Kidney (tissue), 14 donors: ENCODE data around the gene NBAS. TPM values are rescaled to one million over a fixed set of nuclear protein-coding genes. Genes with fewer than 3 reads are reported as not detected.

Source experiments
- DNase-seq, 5 donors: peaks; one replicate each; pipeline ENCODE4 v3.0.0-alpha.2; 2013 to 2020
- FAIRE-seq: peaks from 2 replicates; lab custom pipeline; 2012; peaks lifted over from hg19 to GRCh38; lab: Jason Lieb, UNC
- H3K27ac ChIP-seq, 2 donors: one replicate each; pipeline ENCODE4 v1.7.0; 2013; ENCODE audit warnings: low read depth in 2 of 2, low read length in 2 of 2, inconsistent platforms in 1 of 2
- H3K27me3 ChIP-seq: one replicate; pipeline ENCODE4 v1.7.1; 2013; ENCODE audit warnings: low read length, inconsistent platforms; ENCODE audit not compliant: control insufficient read depth, insufficient read depth
- H3K36me3 ChIP-seq, 3 donors: one replicate each; pipeline versions ENCODE4 v1.7.0 to v1.7.1; 2013; ENCODE audit warnings: low read length in 3 of 3, control low read depth in 1 of 3, inconsistent platforms in 1 of 3; ENCODE audit not compliant: insufficient read depth in 3 of 3, control insufficient read depth in 2 of 3
- H3K4me1 ChIP-seq, 3 donors: one replicate each; pipeline versions ENCODE4 v1.7.0 to v1.7.1; 2013; ENCODE audit warnings: low read length in 3 of 3, inconsistent platforms in 1 of 3, low read depth in 1 of 3; ENCODE audit not compliant: control insufficient read depth in 2 of 3, insufficient read depth in 2 of 3
- H3K4me3 ChIP-seq, 3 donors: one replicate each; pipeline versions ENCODE4 v1.7.0 to v1.8.1; 2013; ENCODE audit warnings: low read length in 3 of 3, control low read depth in 1 of 3, inconsistent platforms in 1 of 3
- H3K9ac ChIP-seq, 3 donors: one replicate each; pipeline versions ENCODE4 v1.7.0 to v1.7.1; 2013; ENCODE audit warnings: low read length in 3 of 3, control low read depth in 1 of 3, inconsistent platforms in 1 of 3
- H3K9me3 ChIP-seq, 3 donors: one replicate each; pipeline versions ENCODE4 v1.7.0 to v1.7.1; 2013; ENCODE audit warnings: low read length in 3 of 3, control low read depth in 1 of 3, inconsistent platforms in 1 of 3; ENCODE audit not compliant: control insufficient read depth in 2 of 3, insufficient read depth in 1 of 3
- intact Hi-C: fragments of 100-400 bp; cut with DNase I; formaldehyde crosslinking; loops from one replicate; pipeline ENCODE4 v1.11.1; 2022
- polyA plus RNA-seq: library from polyadenylated mRNA; stranded (reverse); fragments of 350-450 nt; fragmentation: Illumina TruSeq; extraction: RNeasy Lipid Tissue Mini Kit (QIAGEN cat#74804); gene quantifications from one replicate; pipeline ENCODE4 v1.2.3, GENCODE V29; 2014; ENCODE audit warnings: low read depth, low replicate concordance; ENCODE audit not compliant: insufficient read depth
- total RNA-seq: library from RNA; stranded (reverse); fragmentation: NEBNext Ultra II Directional; extraction: Animal tissue kit (Norgen Biotek cat#: 25700); gene quantifications from one replicate; pipeline ENCODE4 v1.2.1, GENCODE V29; 2021
- TF ChIP-seq, protein P1 (sequence below): IDR thresholded peaks from 3 replicates; pipeline ENCODE4 v1.5.1; 2012; ENCODE audit warnings: mild to moderate bottlenecking, moderate library complexity, borderline replicate concordance; ENCODE audit not compliant: insufficient read depth; ENCODE audit errors: extremely low read depth
- donor health status: control.
- donor health status: control.
- donor health status: control.
- donor health status: control.
- donor health status: control.
- donor health status: DM: yes; HTN: yes; CAD: no.
- donor health status: Normal renal cell carcinoma (clear cell type).

Gene NBAS
- total and polyA plus RNA-seq, 2 donors from 2014 or later: 40.8 to 44.2 TPM

DNA sequence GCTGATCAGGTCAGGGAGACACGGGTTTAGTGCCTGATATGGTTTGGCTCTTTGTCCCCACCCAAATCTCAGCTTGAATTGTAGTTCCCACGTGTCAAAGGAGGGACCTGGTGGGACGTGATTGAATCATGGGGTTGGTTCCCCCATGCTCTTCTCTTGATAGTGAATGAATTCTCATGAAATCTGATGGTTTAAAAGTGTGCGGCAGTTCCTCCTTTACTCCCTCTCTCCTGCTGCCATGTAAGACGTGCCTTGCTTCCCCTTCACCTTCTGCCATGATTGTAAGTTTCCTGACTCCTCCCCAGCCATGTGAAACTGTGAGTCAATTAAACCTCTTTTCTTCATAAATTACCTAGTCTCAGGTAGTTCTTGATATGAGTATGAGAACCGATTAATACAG, 424.5 kb downstream of the NBAS start:
- H3K27me3 ChIP-seq: no peaks in the 10 kb centered on the region
- H3K36me3 ChIP-seq: no peaks in the 10 kb centered on the region
- H3K9ac ChIP-seq: no peak overlapping the region
- TF ChIP-seq, protein P1, sequence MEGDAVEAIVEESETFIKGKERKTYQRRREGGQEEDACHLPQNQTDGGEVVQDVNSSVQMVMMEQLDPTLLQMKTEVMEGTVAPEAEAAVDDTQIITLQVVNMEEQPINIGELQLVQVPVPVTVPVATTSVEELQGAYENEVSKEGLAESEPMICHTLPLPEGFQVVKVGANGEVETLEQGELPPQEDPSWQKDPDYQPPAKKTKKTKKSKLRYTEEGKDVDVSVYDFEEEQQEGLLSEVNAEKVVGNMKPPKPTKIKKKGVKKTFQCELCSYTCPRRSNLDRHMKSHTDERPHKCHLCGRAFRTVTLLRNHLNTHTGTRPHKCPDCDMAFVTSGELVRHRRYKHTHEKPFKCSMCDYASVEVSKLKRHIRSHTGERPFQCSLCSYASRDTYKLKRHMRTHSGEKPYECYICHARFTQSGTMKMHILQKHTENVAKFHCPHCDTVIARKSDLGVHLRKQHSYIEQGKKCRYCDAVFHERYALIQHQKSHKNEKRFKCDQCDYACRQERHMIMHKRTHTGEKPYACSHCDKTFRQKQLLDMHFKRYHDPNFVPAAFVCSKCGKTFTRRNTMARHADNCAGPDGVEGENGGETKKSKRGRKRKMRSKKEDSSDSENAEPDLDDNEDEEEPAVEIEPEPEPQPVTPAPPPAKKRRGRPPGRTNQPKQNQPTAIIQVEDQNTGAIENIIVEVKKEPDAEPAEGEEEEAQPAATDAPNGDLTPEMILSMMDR: no peak
- FAIRE-seq: no peak
- intact Hi-C loops: no loop called here
- no peak overlapping the region for H3K27ac ChIP-seq
- H3K9me3 ChIP-seq: peaks cover 0 to 7% (median 0%) of the 10 kb centered on the region in 3 donors
- DNase-seq: no peak
- no peak overlapping the region for H3K4me3 ChIP-seq
- no peaks in the 10 kb centered on the region for H3K4me1 ChIP-seq

DNA sequence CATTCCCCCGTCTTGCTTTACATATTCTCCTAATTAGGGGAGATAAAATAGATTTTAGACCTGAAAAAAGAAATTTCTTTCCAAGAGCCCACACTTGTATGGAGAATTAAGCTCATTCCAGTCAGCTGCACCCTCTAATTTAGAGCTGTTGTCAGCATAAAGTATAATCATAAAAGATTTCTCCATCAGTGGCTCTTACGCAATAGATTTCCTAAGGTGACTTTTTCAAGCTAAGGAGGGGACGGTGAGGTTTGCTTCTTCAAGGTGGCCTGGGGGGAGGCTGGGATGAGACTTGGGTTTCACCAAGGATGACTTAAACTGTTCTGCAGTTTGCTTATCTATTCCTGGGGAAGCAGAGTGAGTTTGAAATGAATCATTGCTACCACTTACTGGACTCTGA, 426.2 kb downstream of the NBAS start:
- no peak for FAIRE-seq
- H3K9ac ChIP-seq: no peak overlapping the region
- DNase-seq: no peak
- H3K4me3 ChIP-seq: no peak overlapping the region
- no peaks in the 10 kb centered on the region for H3K27me3 ChIP-seq
- intact Hi-C loops: no loop called here
- no peaks in the 10 kb centered on the region for H3K4me1 ChIP-seq
- no peak overlapping the region for H3K27ac ChIP-seq
- TF ChIP-seq, protein P1: no peak
- H3K9me3 ChIP-seq: peaks cover 0 to 6% (median 0%) of the 10 kb centered on the region in 3 donors
- H3K36me3 ChIP-seq: no peaks in the 10 kb centered on the region

DNA sequence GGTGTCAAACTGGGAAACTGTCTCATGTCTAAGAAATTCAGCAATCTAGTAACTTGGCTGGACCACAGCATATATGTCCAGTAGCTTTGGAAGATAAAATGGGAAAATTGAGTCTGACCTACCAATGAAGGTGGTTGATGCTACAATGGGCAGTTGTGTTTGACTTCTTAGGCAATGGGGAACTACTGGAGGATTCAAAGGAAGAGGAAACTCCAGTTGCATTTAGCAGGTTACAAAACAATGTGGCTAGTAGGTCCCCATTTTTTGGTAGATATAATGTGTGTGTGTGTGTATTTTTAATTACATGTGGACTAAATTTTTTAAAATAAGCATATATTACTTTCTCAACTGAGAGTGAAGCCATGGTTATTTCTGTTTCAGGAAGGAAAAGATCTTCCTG, 427.7 kb downstream of the NBAS start:
- no peaks in the 10 kb centered on the region for H3K9me3 ChIP-seq
- no peak overlapping the region for H3K9ac ChIP-seq
- H3K27me3 ChIP-seq: no peaks in the 10 kb centered on the region
- no peak overlapping the region for H3K4me3 ChIP-seq
- no peak for DNase-seq
- no peak for FAIRE-seq
- no peaks in the 10 kb centered on the region for H3K4me1 ChIP-seq
- H3K36me3 ChIP-seq: no peaks in the 10 kb centered on the region
- intact Hi-C loops: no loop called here
- TF ChIP-seq, protein P1: no peak
- H3K27ac ChIP-seq: no peak overlapping the region

DNA sequence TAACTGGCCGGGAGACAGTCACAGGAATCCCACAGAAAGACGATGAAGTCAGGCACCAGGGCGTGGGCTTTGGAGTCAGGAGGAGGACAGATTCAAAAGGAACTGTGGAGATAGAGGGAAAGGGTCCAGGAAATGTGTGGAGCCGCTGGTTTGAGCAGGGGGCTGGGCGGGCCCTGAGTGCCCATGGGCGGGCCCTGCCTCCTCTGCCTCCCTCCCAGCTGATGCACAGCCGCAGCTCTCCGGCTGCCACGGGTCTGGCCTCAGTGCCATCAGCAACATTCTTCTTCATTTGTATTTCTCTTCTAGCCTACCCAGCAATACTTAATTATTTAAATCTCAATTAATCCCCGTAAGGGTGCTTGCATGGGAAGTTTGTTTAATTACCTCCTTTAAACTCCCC, 432.3 kb downstream of the NBAS start:
- H3K4me3 ChIP-seq: no peak overlapping the region
- no peaks in the 10 kb centered on the region for H3K9me3 ChIP-seq
- no peak for FAIRE-seq
- H3K36me3 ChIP-seq: no peaks in the 10 kb centered on the region
- TF ChIP-seq, protein P1: no peak
- no peak overlapping the region for H3K9ac ChIP-seq
- DNase-seq: no peak
- no peaks in the 10 kb centered on the region for H3K27me3 ChIP-seq
- H3K27ac ChIP-seq: no peak overlapping the region
- intact Hi-C loops: no loop called here
- H3K4me1 ChIP-seq: no peaks in the 10 kb centered on the region
